ENCODE measurements around the gene ZGPAT. TPM values are rescaled to one million over a fixed set of nuclear protein-coding genes. Genes with fewer than 3 reads are reported as not detected.

The ZGPAT gene
- total RNA-seq, 6 donors from 2014 or later, result 24.8 to 70.2 (median 36.8) TPM

- peaks cover 0 to 35% (median 4%) of the 10 kb centered on the region in 4 donors for H3K36me3 ChIP-seq
- DNase-seq, result peak in 1 of 2 donors; percentile 70
- no peak for ATAC-seq (ENCODE audit: low FRiP score in 2 of 2)
- no peaks in the 10 kb centered on the region for H3K9me3 ChIP-seq
- 75 to 87% methylated on average over 16 to 20 of the region's 21 CpGs for WGBS, 2 donors
- no peaks in the 10 kb centered on the region for H3K27me3 ChIP-seq
- H3K4me1 ChIP-seq, result peaks cover 43 to 64% (median 50%) of the 10 kb centered on the region in 4 donors
- no peak overlapping the region for H3K4me3 ChIP-seq
- TF ChIP-seq CTCF (IDR thresholded peaks at IDR 0.05) (no peak), EP300 (IDR thresholded peaks at IDR 0.05) (peak in 2 of 4 donors; percentile 80 to 90), POLR2AphosphoS5 (IDR thresholded peaks at IDR 0.05) (peak; percentile 9 to 73)
- peak overlapping the region; percentile 23 to 96 (median 70) for H3K27ac ChIP-seq
Observed at GRCh38 chr20:63691711-63692435, 16.0 kb upstream of the ZGPAT start.

- WGBS, 2 donors, result 82 to 93% methylated on average over 3 to 17 of the region's 20 CpGs
Observed at GRCh38 chr20:63692436-63693082, 15.3 kb upstream of the ZGPAT start.

GRCh38 chr20:63693083-63693732, 14.6 kb upstream of the ZGPAT start:
- no peak for DNase-seq

More at GRCh38 chr20:63692436-63693082, 15.3 kb upstream of the ZGPAT start:
- Histone ChIP-seq H3K9me3 (no peaks in the 10 kb centered on the region), H3K36me3 (peaks cover 0 to 35% (median 4%) of the 10 kb centered on the region in 4 donors), H3K27ac (peak overlapping the region in 3 of 4 donors; percentile 51 to 96 (median 90)), H3K4me1 (peaks cover 43 to 64% (median 50%) of the 10 kb centered on the region in 4 donors), H3K27me3 (no peaks in the 10 kb centered on the region), H3K4me3 (no peak overlapping the region)
- no peak for TF ChIP-seq POLR2AphosphoS5 (IDR thresholded peaks at IDR 0.05)
- no peak for TF ChIP-seq CTCF (IDR thresholded peaks at IDR 0.05)
- TF ChIP-seq EP300 (IDR thresholded peaks at IDR 0.05), result no peak
- no peak for TF ChIP-seq POLR2A (IDR thresholded peaks at IDR 0.05)
- ATAC-seq (ENCODE audit: low FRiP score in 2 of 2), result peak in 1 of 2 donors; percentile 31
- peak in 1 of 2 donors; percentile 83 for DNase-seq

GRCh38 chr20:63693733-63694583, 13.9 kb upstream of the ZGPAT start:
- Histone ChIP-seq H3K4me3 (no peak overlapping the region), H3K4me1 (peaks cover 36 to 64% (median 45%) of the 10 kb centered on the region in 4 donors), H3K27me3 (no peaks in the 10 kb centered on the region), H3K9me3 (no peaks in the 10 kb centered on the region), H3K27ac (no peak overlapping the region), H3K36me3 (peaks cover 0 to 40% (median 4%) of the 10 kb centered on the region in 4 donors)
- TF ChIP-seq EP300 (IDR thresholded peaks at IDR 0.05), result no peak
- TF ChIP-seq POLR2A (IDR thresholded peaks at IDR 0.05), result no peak
- no peak for TF ChIP-seq CTCF (IDR thresholded peaks at IDR 0.05)
- no peak for TF ChIP-seq POLR2AphosphoS5 (IDR thresholded peaks at IDR 0.05)
- WGBS, 2 donors, result 91 to 96% methylated on average over 6 to 21 of the region's 21 CpGs
- ATAC-seq (ENCODE audit: low FRiP score in 2 of 2) (no peak), DNase-seq (peak in 1 of 2 donors; percentile 63)

More at GRCh38 chr20:63693083-63693732, 14.6 kb upstream of the ZGPAT start:
- no peak overlapping the region for H3K4me3 ChIP-seq
- H3K36me3 ChIP-seq, result peaks cover 0 to 38% (median 4%) of the 10 kb centered on the region in 4 donors
- peak overlapping the region in 3 of 4 donors; percentile 51 to 96 (median 90) for H3K27ac ChIP-seq
- H3K9me3 ChIP-seq, result no peaks in the 10 kb centered on the region
- no peak for ATAC-seq (ENCODE audit: low FRiP score in 2 of 2)
- peaks cover 37 to 64% (median 48%) of the 10 kb centered on the region in 4 donors for H3K4me1 ChIP-seq
- 85 to 100% methylated on average over 1 to 10 of the region's 10 CpGs for WGBS, 2 donors
- no peaks in the 10 kb centered on the region for H3K27me3 ChIP-seq
- no peak for TF ChIP-seq POLR2AphosphoS5 (IDR thresholded peaks at IDR 0.05)
- TF ChIP-seq POLR2A (IDR thresholded peaks at IDR 0.05), result no peak

Measured in upper lobe of left lung (tissue), 6 donors.